Islet precursor cell (in vitro differentiated cells): Measurements from ENCODE around the gene NR2F1-AS1.

ENCODE experiments used
- DNase-seq: peaks from one replicate; pipeline ENCODE4 v3.0.0-alpha.2; 2018

Gene NR2F1-AS1

DNA sequence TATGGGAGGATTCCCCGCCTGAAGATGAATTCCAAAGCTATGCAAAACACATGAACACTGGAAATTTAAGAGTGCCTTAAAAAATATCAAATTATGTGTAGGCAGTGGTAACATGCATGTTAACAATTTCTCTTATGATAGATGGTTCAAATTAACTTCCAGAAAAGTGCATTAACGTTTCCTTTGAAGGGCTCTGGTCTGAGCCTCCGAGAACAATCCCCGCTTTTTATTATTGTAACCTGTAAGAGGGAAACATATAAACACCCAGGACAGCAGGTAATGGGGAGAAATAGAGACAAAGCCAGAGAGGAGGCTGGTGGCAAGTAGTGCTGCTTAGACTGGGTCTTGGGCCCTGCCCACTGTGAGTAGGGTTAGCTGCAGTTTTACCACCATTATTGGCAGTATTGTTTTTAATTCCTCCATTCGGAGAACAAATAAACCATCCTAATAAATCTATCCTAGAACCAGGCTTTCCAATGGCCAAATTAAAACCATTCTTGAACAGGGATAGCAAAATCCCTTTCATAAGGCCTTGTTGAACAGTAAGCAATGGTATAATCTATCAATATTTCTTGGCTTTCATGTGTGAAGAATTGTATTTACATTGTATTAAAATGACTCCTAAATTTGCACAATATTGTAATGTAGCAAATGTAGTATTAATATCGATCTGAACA lies 8.3 kb upstream of the NR2F1-AS1 start:
- no peak for DNase-seq

DNA sequence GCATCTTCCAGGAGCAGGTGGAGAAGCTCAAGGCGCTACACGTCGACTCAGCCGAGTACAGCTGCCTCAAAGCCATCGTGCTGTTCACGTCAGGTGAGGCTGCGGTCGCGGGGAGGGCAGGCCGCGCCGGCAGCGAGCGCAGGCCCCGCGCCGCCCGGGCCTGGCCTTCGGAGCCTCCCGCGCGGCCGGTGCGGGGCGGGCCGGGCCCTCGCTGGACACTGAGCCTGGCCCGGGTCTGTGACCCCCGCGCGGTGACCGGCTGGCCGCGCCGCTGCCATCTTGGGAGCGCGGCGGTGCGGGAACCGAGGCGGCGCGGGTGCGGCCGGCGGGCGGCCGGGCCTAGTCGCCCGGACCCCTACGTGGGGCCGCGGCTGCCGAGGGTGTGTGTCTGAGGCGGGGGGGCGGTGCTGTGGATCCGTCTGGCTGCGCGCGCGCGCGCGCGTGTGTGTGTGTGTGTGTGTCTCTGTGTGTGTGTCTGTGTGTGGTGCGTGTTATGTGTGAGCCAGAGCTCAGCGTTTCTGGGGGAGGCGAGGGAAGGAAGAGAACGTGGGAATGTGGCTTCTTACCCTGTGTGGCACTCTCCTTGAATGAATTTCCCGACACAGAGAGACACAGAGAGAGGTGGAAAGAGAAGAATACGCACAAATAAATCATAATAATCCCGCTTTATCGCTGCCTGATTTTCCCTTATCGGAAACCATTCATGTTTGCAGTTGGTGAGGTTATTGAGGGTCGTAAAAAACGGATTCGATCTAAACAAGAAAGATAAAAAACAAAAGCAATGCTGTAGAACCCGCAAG lies 7.5 kb upstream of the NR2F1-AS1 start:
- no peak for DNase-seq

GRCh38 chr5:93587597-93588351 lies 6.8 kb upstream of the NR2F1-AS1 start:
- no peak for DNase-seq

DNA sequence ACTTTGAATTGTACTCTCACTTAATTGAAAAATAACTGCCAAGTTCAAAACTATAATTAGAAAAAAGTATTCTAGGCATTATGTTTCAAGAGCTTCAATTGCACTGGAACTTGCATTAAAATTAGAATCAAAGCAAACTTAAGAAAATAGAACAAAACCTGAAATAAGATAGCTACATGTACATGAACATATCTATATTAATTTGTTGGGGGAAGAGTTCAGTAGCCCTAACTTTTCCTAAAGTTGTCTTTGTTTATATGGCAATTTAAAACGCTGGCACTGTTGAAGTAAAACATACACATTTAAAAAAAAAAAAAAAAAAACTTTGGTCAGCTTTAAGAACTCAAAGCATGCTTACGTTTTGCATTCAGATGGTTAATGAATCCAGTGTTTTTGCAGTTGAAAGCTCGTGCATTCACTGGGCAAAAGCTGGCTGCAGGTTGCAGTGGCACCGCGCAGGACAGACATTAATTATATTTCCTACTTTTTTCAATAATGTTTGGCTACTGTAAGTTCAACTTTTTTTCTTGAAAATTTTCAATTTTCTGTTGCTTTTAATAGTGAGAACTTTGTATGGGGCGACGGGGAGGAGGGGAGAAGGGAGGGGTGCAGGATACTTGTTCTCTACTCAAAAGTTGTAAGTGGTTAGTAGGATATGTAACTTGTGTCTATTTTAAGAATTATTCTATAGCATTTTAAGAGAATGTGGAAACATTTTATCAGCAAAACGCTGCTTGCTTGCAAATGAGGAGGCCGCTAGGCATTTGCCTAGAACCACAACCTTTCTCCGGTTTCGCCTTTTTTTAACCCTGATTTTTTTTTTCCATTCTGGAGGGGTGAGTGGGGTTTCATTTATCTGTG lies 5.9 kb upstream of the NR2F1-AS1 start:
- no peak for DNase-seq

DNA sequence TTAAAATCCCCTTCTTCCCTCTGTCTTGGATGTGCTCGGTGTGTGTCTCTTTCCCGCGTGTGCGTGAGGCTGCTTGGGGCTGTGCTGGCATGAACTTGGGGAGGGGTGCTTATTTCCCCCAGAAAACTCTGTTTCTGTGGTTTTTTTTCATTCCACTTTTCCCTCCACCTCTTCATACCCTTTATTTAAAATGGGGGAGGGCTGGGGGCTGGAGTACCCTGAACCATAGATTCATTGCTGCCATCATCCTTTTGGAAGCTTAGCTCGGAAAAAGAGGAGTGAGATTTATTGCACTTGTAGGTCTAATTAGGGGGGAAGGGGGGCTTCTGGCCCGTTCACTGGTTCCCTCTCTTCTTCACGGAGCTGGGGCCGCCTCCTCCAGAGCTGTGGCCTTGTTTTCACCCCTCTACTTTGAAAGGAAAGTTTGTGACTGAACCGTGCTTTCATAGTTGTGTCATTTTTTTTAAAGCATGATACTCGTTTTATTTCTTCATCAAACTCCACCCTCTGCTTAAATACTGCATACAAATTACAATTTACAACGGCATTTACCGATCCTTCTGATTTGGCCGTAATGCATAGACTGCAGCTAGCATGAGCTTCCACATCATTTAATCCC lies 4.9 kb upstream of the NR2F1-AS1 start:
- no peak for DNase-seq

GRCh38 chr5:93585041-93585766 lies 4.2 kb upstream of the NR2F1-AS1 start:
- DNase-seq: no peak

GRCh38 chr5:93584596-93585040 lies 3.6 kb upstream of the NR2F1-AS1 start:
- no peak for DNase-seq

DNA sequence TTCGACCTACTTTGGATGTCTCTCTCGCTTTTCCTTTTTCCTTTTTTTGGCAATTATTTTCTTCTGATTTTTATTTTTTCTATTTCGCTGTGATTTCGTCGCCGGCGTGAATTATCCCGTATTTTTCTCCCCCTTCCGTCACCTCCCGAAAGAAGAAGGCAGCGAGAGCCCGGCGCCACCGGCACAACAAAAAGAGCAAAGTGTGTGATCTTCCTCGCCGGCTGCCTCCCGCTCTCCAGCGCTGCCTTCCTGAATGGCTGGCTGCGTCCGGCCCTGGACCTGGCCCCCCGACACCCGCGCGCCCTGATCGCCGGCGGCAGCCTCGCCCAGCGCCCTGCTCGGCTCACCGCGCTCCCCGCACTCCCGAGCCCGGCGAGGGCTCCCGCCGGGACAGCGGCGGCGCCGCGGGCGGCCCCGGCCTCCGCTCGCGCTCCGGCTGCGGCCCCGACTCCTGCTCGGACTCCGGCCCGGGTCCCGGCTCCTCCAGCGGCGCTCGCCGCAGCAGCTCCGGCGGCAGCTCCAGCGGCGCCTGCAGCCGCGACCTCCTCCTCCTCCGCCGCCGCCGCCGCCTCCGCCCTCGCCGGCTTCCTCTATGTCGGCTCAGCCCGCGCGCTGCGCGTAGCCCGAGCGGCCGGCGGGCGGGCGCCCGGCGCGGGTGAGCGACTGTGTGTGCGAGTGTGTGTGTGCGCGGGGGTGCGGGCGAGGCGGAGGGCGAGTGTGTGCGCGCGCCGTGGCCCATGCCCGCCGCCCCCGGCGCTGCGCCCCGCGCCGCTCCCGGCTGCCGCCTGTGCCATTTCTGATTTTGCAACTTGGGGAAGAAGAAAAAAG lies 3.0 kb upstream of the NR2F1-AS1 start:
- DNase-seq: peak; percentile 75

- no peak for DNase-seq
Observed at GRCh38 chr5:93583439-93583767, 2.4 kb upstream of the NR2F1-AS1 start.

GRCh38 chr5:93582677-93583438 lies 1.8 kb upstream of the NR2F1-AS1 start, which contains the start of gene NR2F1:
Gene NR2F1 (plus strand): TSS chr5:93583222. CDS start chr5:93585024, 1,802 bp downstream.
- peak; percentile 78 for DNase-seq

DNA sequence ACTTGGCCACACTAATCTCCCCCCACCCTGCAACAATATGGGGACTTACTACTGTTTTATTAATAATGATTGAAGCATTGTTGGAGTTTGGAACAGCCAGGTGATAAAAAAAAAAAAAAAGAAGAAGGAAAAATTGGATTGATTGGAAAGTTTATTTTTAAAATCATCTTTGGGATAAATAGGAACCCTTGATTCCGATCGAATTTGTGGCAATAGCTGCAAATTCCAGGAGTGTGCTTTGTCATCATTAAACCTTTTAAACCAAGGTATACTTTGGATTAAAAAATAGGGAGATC lies 1.1 kb upstream of the NR2F1-AS1 start:
- DNase-seq: no peak

DNA sequence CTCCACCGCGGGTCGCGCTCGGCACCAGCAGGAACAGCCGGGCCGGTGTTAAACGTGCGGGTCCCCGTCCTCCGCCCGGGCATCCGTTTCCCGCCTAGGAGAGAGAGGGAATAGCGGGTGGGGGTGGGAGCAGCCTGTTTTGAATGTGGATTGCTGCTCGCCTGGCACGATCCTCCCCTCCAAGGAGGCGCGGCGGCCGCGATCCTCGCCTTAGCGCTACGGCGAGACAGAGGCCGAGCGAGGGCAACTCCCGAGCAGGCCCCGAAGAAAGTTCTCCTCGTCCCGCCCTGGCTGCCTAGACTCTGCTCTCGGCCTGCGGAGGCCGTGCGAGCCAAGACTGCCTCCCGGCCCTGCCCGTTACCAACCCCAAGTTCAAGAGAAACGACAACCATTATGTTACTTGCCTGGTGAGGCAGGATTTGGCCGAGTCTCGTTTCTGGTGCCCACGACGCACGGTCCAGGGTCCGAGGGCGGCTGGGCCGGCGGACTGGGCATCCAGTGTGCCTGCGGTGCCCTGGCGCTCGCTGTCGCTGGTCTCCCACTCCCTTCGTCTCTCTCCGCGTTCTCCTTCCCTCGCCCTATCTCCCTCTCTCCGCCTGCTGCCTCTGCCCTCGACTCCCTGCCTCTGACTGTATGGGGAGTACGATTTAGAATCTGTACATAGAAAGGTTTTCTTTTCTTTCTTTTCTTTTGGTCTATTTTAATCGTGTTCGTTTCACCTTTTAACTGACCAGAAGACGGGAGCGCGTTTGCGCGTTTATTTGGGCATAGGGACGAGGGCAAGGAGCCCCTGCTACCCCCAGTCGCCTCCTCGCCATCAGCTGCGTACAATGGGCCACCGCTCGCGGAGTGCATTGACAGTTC lies 724 bp downstream of the NR2F1-AS1 start:
- peak; percentile 61 for DNase-seq

- DNase-seq: no peak
Observed at GRCh38 chr5:93579692-93580062, 1.3 kb downstream of the NR2F1-AS1 start.

DNA sequence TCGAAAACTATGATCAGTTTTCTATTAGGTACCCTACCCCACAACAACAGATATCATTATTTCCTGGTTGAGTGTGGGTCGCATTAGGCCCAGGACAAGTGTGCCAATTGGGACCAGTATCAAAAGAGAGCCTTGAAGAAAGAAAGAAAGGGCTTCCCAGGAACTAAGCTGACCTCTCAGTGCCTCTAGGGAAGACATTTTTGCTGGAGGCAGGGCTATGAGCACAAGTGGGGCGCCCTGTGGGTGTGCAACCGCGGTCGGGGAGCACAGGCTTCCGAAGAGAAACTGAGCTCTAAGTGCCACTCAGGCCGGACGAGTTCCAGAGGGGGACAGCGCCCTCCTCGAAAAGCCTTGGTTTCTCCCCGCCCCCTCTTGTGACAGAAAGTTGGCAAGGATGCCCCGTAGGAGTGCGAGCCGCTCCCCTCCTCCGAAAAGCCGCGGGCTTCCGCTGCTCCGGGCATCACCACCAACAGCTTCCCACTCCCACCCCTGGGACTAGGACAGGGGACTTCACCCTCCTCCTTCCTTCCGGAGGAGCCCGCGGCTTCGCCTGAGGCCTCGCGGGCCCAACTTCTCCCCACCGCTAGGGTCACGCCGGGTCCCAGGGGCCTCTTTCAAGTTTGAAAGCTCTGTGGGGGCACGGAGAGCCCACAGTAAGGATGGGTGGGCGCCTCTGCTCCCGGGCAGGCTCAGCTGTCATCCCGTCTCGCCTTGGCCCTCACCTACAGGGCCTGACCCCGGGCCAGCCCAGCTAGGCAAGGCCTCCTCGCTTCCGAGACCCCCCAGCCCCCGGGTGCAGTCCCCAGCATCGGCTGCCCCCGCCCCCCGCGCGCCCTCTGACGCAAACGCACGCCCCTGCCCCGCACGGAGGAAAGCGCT lies 2.0 kb downstream of the NR2F1-AS1 start:
- peak; percentile 55 for DNase-seq

- peak; percentile 54 for DNase-seq
Observed at GRCh38 chr5:93577854-93578812, 2.9 kb downstream of the NR2F1-AS1 start.

DNA sequence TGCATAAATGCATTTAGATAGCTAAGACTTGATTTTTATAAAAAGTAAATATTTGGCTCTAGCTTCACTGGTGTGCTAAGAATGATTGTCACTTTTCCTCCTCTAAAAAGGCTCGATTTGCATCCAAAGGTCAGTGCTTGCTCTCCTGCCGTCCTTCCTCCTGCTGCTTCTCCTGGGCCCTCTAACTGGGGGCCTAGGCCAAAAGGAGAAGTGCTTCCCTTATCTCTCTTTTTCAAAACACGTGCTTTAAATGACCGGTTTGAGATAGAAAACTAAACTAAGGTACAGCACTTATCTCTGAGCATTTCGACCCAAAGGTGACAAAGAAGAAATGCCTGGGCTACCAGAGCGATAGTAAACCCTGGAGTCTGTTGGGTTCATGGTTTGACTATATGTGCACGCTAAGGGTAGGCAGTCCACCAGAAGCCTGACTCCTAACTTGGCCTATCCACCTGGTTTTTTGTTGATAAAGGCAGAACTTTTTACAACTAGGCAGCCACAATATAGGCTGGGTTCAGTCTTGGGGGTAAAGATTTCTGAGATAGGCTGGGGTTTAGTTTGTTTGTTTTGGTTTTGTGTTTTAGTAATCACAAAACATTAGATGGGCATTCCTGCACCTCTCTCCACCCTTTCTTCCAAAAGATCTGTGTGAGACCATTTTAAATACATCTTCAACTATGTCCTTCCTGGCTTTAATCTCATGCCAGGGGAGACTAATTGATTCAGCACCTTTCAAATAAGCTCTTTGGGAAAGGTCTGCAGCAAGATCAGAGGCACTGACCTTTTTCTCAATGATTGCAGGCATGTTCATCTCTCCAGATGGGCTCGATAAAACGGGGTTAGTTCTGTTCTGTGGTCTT lies 3.8 kb downstream of the NR2F1-AS1 start:
- DNase-seq: no peak
